Loucy (cell line): ENCODE measurements around the gene MYO7B.

ENCODE experiments used
- H2AFZ ChIP-seq: fragments of 200-600 bp; sonication (generic); 2 replicates; pipeline ENCODE4 v1.6.0; 2016; ENCODE audit warnings: antibody characterized with exemption, mild to moderate bottlenecking, low read length, moderate library complexity
- H3F3A ChIP-seq: fragments of 200-600 bp; 2 replicates; pipeline ENCODE4 v1.6.0; 2016; ENCODE audit warnings: antibody characterized with exemption, low read depth, mild to moderate bottlenecking
- H3K27me3 ChIP-seq: fragments of 200-600 bp; sonication (generic); 2 replicates; pipeline ENCODE4 v1.6.1; 2014; ENCODE audit warnings: low read length, mild to moderate bottlenecking; ENCODE audit not compliant: insufficient read depth, poor library complexity, severe bottlenecking
- H3K36me3 ChIP-seq: fragments of 200-600 bp; sonication (generic); 2 replicates; pipeline ENCODE4 v1.6.1; 2016; ENCODE audit warnings: low read length; ENCODE audit not compliant: insufficient read depth
- H3K4me1 ChIP-seq: fragments of 200-600 bp; sonication (generic); 2 replicates; pipeline ENCODE4 v1.5.1; 2014; ENCODE audit warnings: low read length, mild to moderate bottlenecking; ENCODE audit not compliant: insufficient read depth, poor library complexity, severe bottlenecking
- H3K4me2 ChIP-seq: fragments of 200-600 bp; sonication (generic); 2 replicates; pipeline ENCODE4 v1.6.0; 2014; ENCODE audit warnings: antibody characterized with exemption, low read length, low read depth, mild to moderate bottlenecking; ENCODE audit not compliant: poor library complexity, severe bottlenecking
- H3K4me3 ChIP-seq: fragments of 200-600 bp; sonication (generic); 2 replicates; pipeline ENCODE4 v1.5.1; 2014; ENCODE audit warnings: low read length, mild to moderate bottlenecking, mixed read lengths; ENCODE audit not compliant: poor library complexity, severe bottlenecking
- H3K79me2 ChIP-seq: fragments of 200-600 bp; sonication (generic); 2 replicates; pipeline ENCODE4 v1.6.1; 2014; ENCODE audit warnings: low read length; ENCODE audit not compliant: insufficient read depth
- H3K9ac ChIP-seq: fragments of 200-600 bp; sonication (generic); 2 replicates; pipeline ENCODE4 v1.6.0; 2014; ENCODE audit warnings: mild to moderate bottlenecking, low read depth, low read length, moderate library complexity; ENCODE audit not compliant: poor library complexity, severe bottlenecking
- H3K9me2 ChIP-seq: fragments of 200-600 bp; sonication (generic); replicated peaks from 2 replicates; pipeline ENCODE4 v1.6.1; 2016; ENCODE audit warnings: low read depth, low read length, mixed read lengths
- H3K9me3 ChIP-seq: fragments of 200-600 bp; sonication (generic); 2 replicates; pipeline ENCODE4 v1.6.1; 2014; ENCODE audit warnings: mild to moderate bottlenecking, antibody characterized with exemption, low read length, low read depth; ENCODE audit not compliant: insufficient read depth
- H4K20me1 ChIP-seq: fragments of 200-600 bp; sonication (generic); 2 replicates; pipeline ENCODE4 v1.6.0; 2014; ENCODE audit warnings: antibody characterized with exemption, low read length, mild to moderate bottlenecking; ENCODE audit not compliant: insufficient read depth, poor library complexity, severe bottlenecking
- CTCF ChIP-seq: fragments of 200-600 bp; sonication (generic); conservative IDR thresholded peaks from 2 replicates; pipeline ENCODE4 v1.5.1; 2014; ENCODE audit warnings: mild to moderate bottlenecking, antibody characterized with exemption, low read length
- EZH2phosphoT487 ChIP-seq: fragments of 200-600 bp; IDR thresholded peaks from 2 replicates; pipeline ENCODE4 v1.6.1; 2018; ENCODE audit warnings: antibody characterized with exemption, mild to moderate bottlenecking, moderate library complexity, borderline replicate concordance

MYO7B gene

DNA sequence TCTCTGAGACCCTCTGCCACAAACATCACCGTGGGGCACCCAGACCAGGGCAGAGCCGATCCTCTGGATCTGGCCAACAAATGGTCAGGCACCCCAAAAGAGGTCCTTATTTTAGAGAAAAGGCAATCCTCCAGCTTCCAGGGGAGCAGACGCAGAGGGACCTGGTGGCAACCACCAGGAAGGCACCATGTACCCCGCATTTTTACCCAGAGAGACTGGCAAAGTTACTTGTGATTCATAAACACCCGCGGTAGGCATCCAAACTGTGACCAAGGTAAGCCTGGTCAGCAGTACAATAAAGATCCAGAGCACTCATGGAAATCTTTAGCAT lies 129.4 kb downstream of the MYO7B start:
- Histone ChIP-seq H2AFZ (no peak overlapping the region), H3K27me3 (no peaks in the 10 kb centered on the region), H3K79me2 (no peaks in the 10 kb centered on the region), H4K20me1 (no peaks in the 10 kb centered on the region), H3K9me3 (no peaks in the 10 kb centered on the region), H3K36me3 (no peaks in the 10 kb centered on the region), H3F3A (no peaks in the 10 kb centered on the region), H3K4me3 (no peak overlapping the region), H3K4me2 (no peak overlapping the region), H3K4me1 (no peaks in the 10 kb centered on the region), H3K9me2 (no peaks in the 10 kb centered on the region), H3K9ac (no peak overlapping the region)
- TF ChIP-seq EZH2phosphoT487: no peak
- TF ChIP-seq CTCF: no peak

DNA sequence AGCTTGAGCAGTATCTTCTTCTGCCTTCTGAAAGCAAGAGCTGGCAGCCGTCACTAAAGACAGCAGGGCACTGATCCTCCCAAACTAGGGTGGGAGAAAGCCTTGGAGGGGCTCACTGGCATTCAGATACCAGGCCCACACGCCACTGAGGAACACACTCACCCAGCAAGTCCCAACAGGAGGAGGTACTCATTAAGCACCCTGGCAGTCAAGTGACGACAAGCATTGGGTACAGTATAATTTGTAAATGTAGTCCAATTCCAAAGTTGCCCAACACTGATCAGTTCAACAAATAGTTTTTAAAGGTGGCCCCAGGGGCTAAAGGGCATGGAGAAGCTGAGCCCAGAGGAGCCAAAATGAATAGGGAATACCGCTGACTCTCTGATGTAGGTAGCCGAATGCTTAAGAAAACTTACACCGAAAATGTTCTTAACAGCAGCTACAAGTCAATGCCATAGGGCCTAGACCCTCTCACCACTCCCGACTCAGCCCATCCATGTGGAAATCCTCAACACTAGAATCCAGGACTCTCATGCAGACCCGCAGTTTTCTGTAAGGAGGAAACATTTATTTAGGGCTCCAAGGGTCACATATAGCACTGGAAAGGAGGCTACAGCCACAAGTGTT lies 129.9 kb downstream of the MYO7B start:
- no peaks in the 10 kb centered on the region for H3K79me2 ChIP-seq
- TF ChIP-seq EZH2phosphoT487 (no peak), CTCF (no peak)
- H3K9ac ChIP-seq: no peak overlapping the region
- no peaks in the 10 kb centered on the region for H3F3A ChIP-seq
- no peak overlapping the region for H3K4me2 ChIP-seq
- H3K9me2 ChIP-seq: no peaks in the 10 kb centered on the region
- no peaks in the 10 kb centered on the region for H3K36me3 ChIP-seq
- H2AFZ ChIP-seq: no peak overlapping the region
- H3K9me3 ChIP-seq: no peaks in the 10 kb centered on the region
- H3K4me1 ChIP-seq: no peaks in the 10 kb centered on the region
- no peaks in the 10 kb centered on the region for H3K27me3 ChIP-seq
- no peaks in the 10 kb centered on the region for H4K20me1 ChIP-seq
- H3K4me3 ChIP-seq: no peak overlapping the region

DNA sequence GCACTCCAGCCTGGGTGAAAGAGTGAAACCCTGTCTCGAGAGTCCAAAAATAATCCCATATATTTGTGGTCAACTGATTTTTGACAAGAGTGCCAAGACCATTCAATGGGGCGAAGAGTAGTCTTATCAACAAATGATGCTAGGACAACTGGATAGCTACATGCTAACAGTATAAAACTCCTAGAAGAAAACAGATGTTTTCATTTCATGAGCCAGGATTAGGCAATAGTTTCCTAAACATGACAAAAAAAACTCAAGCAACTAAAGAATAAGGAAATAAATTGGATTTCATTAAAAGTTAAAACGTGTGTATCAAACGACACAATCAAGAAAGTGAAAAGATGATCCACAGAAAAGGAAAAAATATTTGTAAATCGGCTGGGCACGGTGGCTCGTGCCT lies 133.6 kb downstream of the MYO7B start:
- Histone ChIP-seq H3K4me3 (no peak overlapping the region), H3K36me3 (no peaks in the 10 kb centered on the region), H3K79me2 (no peaks in the 10 kb centered on the region), H3K9me3 (no peaks in the 10 kb centered on the region), H3K9me2 (no peaks in the 10 kb centered on the region), H3K9ac (no peak overlapping the region), H4K20me1 (no peaks in the 10 kb centered on the region), H3F3A (no peaks in the 10 kb centered on the region), H3K27me3 (no peaks in the 10 kb centered on the region), H3K4me2 (no peak overlapping the region), H3K4me1 (no peaks in the 10 kb centered on the region), H2AFZ (no peak overlapping the region)
- TF ChIP-seq EZH2phosphoT487 (no peak), CTCF (no peak)
